Activated naive CD4-positive, alpha-beta T cell treated with anti-CD3 and anti-CD28 coated beads, Interleukin-2, amount 50 U/mL, for 16 hours (primary cell): ENCODE results near the gene SOX12.
A peak's percentile ranks its signal among the peaks of the same experiment; 100 is the strongest.

ENCODE experiments used
- DNase-seq: peaks from one replicate; pipeline ENCODE4 v3.0.0-alpha.2; 2020

Gene SOX12

GRCh38 chr20:325045-325888 is at the start of gene SOX12:
TSS of gene SOX12 (plus strand) at chr20:325552. CDS start at chr20:325925, 373 bp downstream.
- peak; percentile 99 for DNase-seq

- no peak for DNase-seq
Observed at GRCh38 chr20:275791-276190, 49.6 kb upstream of the SOX12 start.

DNA sequence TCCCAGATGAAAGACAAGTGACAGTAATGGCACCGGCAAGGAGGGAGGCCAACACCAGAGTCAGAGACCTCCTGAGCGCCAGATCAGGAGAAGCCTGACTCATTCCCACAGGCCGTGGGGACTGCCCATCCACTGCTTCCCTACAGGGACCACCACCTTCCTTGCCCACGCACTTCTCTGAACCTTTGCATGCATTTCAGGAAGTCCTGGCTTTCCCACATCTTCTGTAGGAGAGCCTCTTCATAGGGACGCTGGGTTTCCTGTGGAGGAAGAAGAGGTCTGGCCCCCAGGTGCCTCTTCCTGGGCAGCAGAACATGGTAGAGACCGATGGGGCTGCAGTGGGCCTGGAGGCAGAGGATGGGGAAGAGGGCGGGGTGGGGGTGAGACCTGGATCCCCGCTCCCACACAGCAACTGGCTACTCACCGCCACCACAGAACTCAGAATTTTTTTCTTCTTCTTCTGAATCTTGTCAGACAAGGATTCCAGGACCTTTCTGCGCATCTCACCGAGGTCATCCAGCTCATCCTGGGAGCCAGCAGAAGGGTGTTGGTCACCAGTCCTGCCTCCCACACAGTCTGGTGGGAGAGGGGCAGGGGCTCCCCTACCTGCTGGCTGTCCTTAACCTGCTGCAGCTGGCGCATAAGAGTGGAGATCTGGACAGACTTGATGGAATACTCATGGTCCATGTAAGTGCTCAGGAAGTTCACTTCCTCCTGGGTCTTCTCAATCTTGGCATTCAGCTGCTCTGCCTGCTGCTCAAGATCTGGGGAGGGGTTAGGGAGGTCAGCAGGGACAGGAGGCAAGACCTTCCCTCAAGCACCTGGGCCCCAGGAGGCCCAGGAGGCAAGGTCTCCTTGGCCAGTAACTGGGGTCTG is 48.5 kb upstream of the SOX12 start:
- DNase-seq = no peak

DNA sequence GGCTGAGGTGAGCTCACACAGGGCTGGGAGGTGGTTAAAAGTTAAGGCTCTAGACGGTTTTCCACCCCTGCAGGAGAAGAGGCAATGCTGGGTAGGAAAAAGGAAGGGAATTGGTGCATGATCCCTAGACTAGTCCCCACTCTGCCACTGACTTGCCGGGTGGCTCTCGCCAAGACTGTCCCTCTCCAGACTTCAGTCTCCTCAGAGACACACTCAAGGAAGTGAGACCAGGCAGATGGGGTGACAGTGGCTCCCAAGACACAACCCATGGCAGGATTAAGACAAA is 47.9 kb upstream of the SOX12 start:
- no peak for DNase-seq

GRCh38 chr20:278181-278580 is 47.2 kb upstream of the SOX12 start:
- DNase-seq = no peak

GRCh38 chr20:278607-279571 is 46.5 kb upstream of the SOX12 start:
- no peak for DNase-seq

DNA sequence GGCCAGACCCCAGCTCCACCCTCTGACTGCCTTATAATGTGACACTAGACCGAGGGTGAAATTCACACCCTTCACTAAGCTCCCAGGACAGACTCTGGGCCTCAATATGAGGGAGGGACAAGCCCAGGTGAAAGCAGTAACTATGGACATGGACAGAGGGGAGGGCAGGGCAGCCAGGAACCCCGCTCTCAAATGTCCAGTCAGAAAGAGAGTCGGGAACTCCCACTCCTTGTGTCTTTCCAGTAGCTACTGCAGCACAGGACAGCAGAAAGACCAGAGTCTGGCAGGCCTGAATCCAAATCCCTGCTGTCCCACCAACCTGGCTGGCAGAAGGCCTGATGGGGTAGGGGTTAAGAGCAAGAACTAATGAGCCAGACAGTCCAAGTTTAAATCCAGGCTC is 41.2 kb upstream of the SOX12 start:
- no peak for DNase-seq

GRCh38 chr20:286508-286907 is 38.8 kb upstream of the SOX12 start:
- no peak for DNase-seq

GRCh38 chr20:288956-289692 is 36.2 kb upstream of the SOX12 start:
- DNase-seq = no peak

- no peak for DNase-seq
Observed at GRCh38 chr20:289693-290083, 35.7 kb upstream of the SOX12 start.

DNA sequence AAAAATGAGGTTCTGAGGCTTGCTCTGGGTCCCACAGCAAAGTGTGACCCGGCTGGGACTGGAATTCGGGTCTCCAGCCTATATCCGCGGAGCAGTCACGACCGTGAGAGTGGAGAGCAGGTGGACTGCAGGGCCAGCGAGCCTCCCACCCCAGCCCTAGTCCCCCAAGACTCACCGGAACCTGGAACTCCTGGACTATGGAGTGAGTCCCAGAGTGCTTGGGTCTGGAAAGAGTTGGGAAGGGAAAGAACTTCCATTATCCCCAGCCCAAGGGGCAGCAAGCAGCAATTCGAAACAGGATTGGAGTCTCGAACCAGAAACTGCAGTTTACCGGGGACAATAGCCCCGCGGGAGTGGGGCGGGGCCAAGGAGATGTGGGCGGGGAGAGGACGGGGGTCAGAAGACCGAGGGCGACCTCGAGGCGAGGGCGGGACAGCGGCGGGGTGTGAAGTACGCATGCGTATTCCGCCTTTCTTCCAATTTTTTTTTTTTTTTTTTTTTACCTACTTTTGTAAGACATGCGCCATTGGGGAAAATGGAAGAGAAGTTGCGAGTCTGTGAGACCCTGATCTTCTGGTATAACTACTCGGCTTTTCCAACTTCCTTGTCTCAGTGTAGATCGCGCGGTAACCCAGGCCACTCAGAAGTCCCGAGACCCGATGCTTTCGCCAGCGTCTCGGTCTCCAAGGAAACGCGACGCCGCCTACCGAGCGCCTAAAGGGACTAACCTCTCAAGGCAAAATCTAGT is 35.1 kb upstream of the SOX12 start, which contains the start of gene C20orf96:
TSS of gene C20orf96 (minus strand) at position 667 of the 748 bp plus-strand sequence. CDS start at position 527, 140 bp downstream.
- peak; percentile 85 for DNase-seq

GRCh38 chr20:294602-295001 is 30.8 kb upstream of the SOX12 start:
- DNase-seq = no peak

GRCh38 chr20:295804-296203 is 29.5 kb upstream of the SOX12 start:
- no peak for DNase-seq

DNA sequence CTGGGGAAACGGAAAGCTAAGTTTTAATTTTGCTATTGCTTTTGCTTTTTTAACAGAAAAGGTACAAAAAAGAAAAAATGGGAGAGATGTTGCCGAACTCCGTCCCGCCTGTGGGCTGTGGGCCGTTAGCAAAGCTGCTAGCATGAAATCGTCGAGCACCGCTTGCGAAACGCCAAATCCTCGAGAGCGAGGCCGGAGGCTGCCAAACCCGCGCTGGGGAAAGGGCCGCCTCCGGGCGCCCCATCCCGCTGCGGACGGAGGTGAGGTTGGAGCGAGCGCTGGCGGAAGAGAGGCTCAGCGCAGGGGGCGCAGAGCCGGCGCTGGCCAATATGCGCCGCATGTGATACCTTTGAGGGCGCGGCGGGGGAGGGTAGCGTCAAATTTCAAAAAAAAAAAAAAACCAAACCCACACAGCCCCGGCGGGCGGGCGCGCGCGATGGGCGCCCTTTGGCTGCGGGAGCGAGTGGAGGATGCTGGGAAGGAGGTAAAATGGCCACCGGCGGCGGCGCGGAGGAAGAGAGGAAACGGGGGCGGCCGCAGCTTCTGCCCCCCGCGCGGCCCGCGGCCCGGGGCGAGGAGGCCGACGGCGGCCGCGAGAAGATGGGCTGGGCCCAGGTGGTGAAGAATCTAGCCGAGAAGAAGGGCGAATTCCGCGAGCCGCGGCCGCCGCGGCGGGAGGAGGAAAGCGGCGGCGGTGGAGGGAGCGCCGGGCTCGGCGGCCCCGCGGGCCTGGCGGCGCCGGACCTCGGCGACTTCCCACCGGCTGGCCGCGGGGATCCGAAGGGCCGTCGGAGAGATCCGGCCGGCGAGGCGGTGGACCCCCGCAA is 28.0 kb upstream of the SOX12 start, which contains the start of gene ZCCHC3:
TSS of gene ZCCHC3 (plus strand) at position 473 of the 827 bp plus-strand sequence. CDS start at position 490, 17 bp downstream.
- peak; percentile 86 for DNase-seq

- peak; percentile 47 for DNase-seq
Observed at GRCh38 chr20:297925-298775, 27.2 kb upstream of the SOX12 start.

DNA sequence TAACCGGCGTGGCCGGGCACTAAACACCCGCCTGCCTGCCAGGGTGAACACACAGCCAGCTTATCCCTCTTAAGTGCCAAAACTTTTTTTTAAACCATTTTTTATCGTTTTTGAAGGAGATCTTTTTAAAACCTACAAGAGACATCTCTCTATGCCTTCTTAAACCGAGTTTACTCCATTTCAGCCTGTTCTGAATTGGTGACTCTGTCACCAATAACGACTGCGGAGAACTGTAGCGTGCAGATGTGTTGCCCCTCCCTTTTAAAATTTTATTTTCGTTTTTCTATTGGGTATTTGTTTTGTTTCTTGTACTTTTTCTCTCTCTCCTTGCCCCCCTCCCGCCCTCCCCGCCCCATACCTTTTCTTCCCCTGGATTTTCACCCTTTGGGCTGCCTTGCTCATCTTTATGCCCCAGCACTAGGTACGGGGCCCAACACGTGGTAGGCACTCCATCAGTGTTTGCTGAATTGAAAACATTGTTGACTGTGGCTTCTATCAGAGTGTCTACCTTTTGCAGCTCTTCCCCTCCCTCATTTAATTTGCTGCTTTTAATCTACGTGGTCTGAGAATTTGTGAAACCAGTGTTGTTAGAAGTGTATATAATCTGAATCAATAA is 26.5 kb upstream of the SOX12 start:
- DNase-seq = no peak

- DNase-seq = no peak
Observed at GRCh38 chr20:300345-300990, 24.9 kb upstream of the SOX12 start.
